GM21786 (cell line): Measurements from ENCODE around the gene ELMO3.

Experiments used
- ATAC-seq: cut with Tn5 transposase; IDR thresholded peaks from one replicate; pipeline ENCODE4 v1.9.1; 2021; ENCODE audit not compliant: unreplicated experiment

Gene ELMO3

GRCh38 chr16:67216612-67217490 is 17.9 kb downstream of the ELMO3 start:
- no peak for ATAC-seq

- no peak for ATAC-seq
These were observed 25.1 kb downstream of the ELMO3 start for GRCh38 chr16:67223992-67224391.

GRCh38 chr16:67226295-67226803 is 27.4 kb downstream of the ELMO3 start:
- ATAC-seq = no peak

GRCh38 chr16:67226804-67227566 is 28.1 kb downstream of the ELMO3 start, which contains the start of gene TMEM208:
TSS of gene TMEM208 (plus strand) at chr16:67227130. CDS start at chr16:67227219, 89 bp downstream.
- ATAC-seq = peak; percentile 93

DNA sequence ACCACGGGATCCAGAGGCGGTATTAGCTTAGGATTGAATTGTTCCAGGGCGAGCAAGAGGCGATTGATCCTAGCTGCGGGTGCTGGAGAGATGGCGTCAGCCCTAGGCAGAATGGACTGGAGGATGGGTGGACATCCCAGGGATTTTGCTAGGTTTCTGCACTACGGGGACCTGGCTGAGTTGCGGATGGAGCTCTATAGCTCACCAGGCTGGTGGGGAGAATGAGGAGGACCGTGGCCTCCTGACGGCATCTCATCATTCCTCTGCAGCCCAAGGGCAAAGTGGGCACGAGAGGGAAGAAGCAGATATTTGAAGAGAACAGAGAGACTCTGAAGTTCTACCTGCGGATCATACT is 28.6 kb downstream of the ELMO3 start:
- no peak for ATAC-seq

DNA sequence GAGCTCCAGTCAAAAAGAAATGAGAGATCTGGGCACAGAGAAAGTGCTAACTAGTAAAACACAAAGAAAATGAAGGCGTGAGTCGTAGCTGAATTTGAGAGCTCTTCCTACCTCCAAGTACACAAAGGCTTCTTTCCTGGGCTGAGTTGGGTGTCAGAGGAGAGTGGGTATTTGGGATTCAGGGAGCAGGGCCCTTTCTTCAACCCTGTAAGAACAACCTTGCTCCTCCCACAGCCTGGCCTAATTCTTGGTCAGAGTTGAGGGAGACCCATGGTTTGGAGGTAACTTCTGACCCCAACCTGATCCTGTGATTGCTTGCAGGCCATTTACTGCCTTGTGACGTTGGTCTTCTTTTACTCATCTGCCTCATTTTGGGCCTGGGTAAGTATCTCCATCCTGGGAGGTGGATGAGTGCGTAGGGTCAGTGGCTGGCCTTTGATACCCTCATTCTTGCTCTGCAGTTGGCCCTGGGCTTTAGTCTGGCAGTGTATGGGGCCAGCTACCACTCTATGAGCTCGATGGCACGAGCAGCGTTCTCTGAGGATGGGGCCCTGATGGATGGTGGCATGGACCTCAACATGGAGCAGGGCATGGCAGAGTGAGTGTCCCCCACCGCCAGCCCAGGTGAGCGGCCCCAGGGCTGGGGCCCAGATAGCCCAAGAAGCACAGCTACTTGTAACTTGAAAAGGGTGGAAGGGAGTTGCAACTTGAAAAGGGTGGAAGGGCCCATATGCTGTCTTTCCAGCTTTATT is 29.3 kb downstream of the ELMO3 start:
- ATAC-seq = no peak

- no peak for ATAC-seq
These were observed 30.0 kb downstream of the ELMO3 start for GRCh38 chr16:67228905-67229304.

DNA sequence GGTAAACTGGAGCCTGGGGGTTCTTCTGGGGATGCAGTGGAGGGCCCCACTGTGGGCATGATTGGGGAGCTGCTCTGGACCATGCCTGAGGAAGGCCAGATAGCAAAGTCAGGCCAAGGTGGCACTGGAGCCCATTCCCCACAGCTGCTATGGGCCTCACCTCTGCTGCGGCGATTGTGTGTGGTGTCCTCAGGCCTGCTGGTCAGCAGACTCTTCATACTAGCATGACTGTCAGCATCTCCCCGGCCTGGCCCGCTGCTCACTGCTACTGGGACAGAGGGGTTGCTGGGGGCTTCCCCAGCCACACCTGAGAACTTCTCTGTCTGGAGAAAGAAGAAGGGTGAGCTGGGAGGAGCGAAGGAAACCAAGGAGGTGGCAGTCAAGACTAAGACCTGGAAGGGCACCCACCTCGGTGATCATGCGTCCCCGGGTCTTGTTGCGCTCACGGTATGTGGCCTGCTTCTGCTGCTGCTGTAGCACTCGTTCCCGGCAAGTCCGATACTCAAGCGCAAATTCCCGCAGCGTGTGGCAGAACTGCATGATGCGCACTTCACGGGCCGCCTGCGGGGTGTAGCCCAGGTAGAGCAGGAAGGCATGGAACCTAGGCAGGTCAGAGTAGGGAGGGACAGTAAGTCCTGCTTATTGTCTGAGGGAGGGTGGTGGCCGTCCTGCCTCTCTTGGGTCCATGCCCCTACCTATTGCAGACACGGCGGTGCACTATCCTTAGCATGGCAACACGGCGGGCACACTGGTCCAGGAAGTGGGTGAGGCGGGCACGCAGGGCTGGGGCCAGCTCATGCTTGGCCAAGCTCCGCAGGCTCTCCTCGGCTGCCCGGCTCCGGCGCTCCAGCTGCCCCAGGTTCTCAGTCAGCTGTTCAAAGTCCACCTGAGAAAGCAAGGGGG is 31.2 kb downstream of the ELMO3 start:
- ATAC-seq = no peak

DNA sequence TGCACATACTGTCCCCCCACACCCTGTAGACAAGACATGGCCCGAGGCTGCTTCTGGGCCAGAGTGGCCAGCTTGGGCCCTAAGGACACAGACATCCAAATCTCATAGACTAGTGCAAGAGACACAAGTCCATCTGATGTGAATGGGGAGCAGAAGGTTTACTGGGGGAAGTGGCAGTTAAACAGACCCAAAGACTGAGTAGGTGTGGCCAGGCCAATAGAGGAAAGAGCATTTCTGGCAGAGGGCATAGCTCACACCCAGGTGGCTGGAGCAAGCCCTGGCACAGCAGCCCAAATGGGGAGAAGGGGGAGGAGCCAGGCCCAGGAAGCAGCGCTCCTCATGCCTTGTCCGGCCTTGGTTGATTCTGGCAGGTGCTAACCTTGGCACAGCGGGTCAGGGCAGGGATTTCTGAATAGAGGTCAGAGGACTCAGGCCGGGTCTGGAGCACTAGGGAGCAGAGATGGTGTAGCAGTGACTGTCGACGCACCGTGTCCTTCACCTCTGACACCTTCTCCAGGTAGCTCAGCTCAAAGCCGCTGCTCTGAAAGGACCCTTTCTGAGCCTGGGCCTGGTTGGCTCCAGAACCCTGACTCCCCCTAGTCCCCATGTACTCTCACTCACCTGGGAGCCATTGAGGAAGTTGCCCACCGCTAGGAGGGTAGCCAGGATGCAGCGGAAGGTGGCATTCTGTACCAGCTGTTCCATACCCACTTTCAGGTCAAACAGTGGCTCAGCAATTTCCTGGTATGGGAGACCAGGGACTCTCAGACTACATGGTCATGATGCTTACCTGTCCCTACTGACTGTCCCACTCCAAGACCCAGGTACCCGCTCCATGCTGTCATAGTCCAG is 32.1 kb downstream of the ELMO3 start:
- ATAC-seq = no peak

DNA sequence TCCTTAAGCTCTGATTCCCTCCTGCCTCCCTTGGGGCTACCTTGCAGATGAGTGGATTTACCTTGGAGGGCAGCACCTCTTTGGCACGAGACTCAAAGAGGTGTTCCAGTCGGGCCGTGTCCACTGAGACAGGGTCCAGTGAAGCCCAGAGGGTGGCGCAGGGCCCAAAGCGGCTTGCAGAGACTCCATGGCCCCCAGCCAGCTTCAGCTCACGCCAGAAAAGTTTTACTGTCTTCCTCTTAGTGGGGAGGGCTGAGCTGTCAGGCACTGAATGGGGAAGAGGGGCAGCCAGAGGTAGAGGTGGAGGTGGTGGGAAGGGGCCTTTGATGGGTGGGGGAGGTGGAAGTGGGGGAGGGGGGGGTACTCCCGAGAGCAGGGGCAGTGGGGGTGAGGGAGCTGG is 34.7 kb downstream of the ELMO3 start:
- no peak for ATAC-seq

GRCh38 chr16:67234180-67234597 is 35.3 kb downstream of the ELMO3 start:
- ATAC-seq = no peak

DNA sequence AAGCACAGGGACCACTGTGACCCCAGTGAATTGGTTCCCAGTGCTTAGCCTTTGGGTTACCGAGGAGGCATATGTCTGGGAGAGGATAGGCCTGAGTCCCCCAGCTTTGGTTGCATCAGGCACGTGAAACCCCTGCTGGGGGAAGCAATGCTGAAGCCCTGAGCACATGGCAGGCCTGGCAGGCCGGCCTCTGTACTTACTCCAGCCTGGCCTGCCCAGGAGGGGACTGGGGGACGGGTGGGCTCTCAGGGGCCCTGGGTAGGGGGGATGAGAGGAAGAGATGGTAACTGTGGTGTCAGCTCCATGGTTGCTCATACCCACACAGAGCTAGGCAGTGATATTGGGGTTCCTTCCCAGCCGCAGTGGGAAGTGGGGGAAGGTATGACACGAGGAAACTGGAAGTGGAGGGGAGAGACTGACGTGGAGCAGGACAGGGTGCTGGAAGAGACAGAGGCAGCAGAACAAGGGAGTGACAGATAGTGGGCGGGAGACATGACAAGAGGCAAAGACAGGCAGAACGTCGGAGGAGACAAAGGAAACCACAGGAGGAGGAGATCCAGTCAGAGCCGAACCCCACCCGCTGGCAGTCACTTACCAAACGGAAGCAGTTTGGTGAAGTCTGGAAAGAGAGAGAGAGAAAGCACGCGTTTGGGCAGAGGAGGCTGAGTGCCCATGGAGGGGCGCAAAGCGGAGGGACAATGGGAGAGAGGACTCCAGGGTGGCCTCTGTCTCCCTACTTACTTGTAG is 37.1 kb downstream of the ELMO3 start:
- ATAC-seq = no peak

- ATAC-seq = no peak
These were observed 37.8 kb downstream of the ELMO3 start for GRCh38 chr16:67236563-67237395.

DNA sequence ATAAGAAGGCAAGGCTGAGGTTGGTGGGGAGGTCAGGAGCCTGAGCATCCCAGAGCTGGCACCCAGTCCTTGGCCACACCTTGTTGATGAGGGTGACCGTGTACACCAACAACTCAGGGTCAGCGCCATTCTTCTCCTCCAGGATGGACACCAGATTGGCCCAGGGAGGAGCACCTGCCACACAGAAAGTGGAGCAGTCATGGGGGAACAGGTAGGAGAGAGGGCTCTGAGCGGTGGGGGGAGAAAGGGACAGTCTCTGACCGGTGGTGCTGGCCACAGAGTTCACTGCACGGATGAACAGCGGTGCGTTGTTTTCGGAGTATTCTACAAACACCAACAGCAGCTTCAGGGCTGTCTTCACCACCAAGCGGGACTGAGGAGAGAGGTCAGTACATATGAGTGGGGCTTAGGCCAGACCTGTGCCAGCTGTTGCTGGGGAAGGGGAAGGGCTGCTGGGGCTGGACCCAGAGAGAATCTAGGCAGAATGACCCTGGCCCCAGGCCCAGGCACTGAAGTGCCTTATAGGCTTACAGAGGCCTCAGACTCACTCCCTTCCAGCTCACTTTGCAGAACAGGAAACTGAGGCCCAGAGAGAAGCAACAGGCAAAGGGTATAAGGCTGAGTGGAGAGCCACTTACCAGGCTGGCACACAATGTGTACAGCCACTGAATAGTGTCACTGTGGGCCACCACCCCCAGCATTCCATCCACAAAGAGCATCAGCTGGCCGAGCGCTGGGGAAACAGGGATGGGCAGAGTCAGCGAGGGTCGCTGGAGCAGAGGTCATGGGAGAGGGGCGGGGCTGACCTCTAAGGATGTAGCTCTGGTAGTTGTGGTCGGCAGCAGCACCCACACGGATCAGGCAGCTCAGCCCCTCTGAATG is 38.7 kb downstream of the ELMO3 start:
- ATAC-seq = no peak

- ATAC-seq = no peak
These were observed 39.3 kb downstream of the ELMO3 start for GRCh38 chr16:67238278-67238575.

DNA sequence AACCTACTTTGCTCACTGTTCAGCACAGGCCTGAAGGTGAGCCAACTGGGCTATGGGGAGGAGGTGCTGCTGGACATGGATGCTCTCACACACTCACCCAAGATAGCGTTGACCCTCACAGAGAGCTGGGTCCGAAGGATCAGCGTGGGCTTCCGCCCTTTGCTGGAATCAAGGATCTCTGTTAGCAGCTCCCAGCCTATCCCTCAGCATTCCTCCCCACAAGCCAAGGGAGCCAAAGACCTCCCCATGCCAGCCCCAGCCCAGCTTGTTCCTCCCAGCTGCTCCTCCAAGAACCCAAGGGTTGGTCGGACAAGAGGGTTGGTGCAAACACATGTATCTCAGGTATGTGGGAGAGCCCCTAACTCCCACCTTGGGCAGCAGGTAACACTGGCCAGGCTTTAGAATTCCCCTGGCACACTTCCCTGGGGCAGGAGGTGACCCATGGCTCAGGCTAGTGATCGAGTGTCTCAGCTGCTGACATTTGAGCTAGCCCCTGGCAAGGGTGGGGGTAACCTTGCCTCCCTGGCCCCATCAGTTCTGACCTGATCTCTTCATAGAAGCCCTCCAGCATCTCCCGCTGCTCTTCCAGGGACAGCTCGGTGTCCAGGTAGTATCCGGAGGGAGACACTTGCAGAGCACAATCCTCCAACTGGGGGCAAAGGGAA is 40.0 kb downstream of the ELMO3 start:
- no peak for ATAC-seq
